Ovary (tissue), 9 donors: ENCODE data around the gene KRT86. TPM values are rescaled to one million over a fixed set of nuclear protein-coding genes. Genes with fewer than 3 reads are reported as not detected.

Experiments used
- DNase-seq, 5 donors: peaks; one replicate each; pipeline ENCODE4 v3.0.0-alpha.2; 2019 to 2020
- H3K27ac ChIP-seq, 2 donors: fragments of 200-600 bp; one replicate each; pipeline versions ENCODE4 v1.5.1 to v1.8.0; 2019 to 2022
- H3K27me3 ChIP-seq: fragments of 200-600 bp; one replicate; pipeline ENCODE4 v1.8.0; 2022
- H3K36me3 ChIP-seq: fragments of 200-600 bp; sonication (generic); one replicate; pipeline ENCODE4 v1.5.1; 2019
- H3K4me1 ChIP-seq: one replicate; pipeline ENCODE4 v1.8.1; 2013; ENCODE audit warnings: mild to moderate bottlenecking, moderate library complexity; ENCODE audit not compliant: insufficient read depth
- H3K4me3 ChIP-seq: fragments of 200-600 bp; sonication (generic); one replicate; pipeline ENCODE4 v1.5.1; 2017
- H3K9me3 ChIP-seq, 2 donors: fragments of 200-600 bp in 1 of 2; sonication (generic) in 1 of 2; one replicate each; pipeline versions ENCODE4 v1.5.1 to v1.8.1; 2013 to 2019; ENCODE audit warnings: mild to moderate bottlenecking in 1 of 2, moderate library complexity in 1 of 2
- EP300 ChIP-seq: sonication (generic); formaldehyde crosslinking; IDR thresholded peaks from one replicate; pipeline ENCODE4 v1.6.1; 2017; ENCODE audit warnings: antibody characterized with exemption
- POLR2A ChIP-seq: fragments of 450-650 bp; IDR thresholded peaks from one replicate; pipeline ENCODE4 v1.6.1; 2017; ENCODE audit warnings: antibody characterized with exemption, mild to moderate bottlenecking, moderate library complexity
- WGBS, 3 donors: extraction: QIAGEN DNeasy Blood & Tissue Kit in 1 of 3; methylation state at CpG; one replicate each; pipeline versions ENCODE4 v1.1.5 to v1.1.7; 2013 to 2017; 5-methylcytosine and 5-hydroxymethylcytosine counted together
- intact Hi-C, 4 donors: fragments of 100-400 bp; cut with DNase I; formaldehyde crosslinking; loops; one replicate each; pipeline versions ENCODE4 v1.11.0 to v1.15.1; 2022 to 2023
- polyA plus RNA-seq, 2 donors: library from polyadenylated mRNA; stranded (reverse); fragments of 200-250 nt in 1 of 2; fragments of 350-450 nt in 1 of 2; fragmentation: Illumina TruSeq in 1 of 2; extraction: RNeasy Lipid Tissue Mini Kit (QIAGEN cat#74804) in 1 of 2; gene quantifications; one replicate each; pipeline ENCODE4 v1.2.3, GENCODE V29; 2013 to 2014
- total RNA-seq, 7 donors: library from RNA; depleted of rRNA in 2 of 7; stranded (reverse); fragments of >200 nt in 2 of 7; fragmentation: NEBNext Ultra II Directional in 3 of 7; extraction: Animal tissue kit (Norgen Biotek cat#: 25700) in 3 of 7; gene quantifications; one replicate each; pipeline versions ENCODE4 v1.1.0 to v1.2.4, GENCODE V29; 2016 to 2023
- TF ChIP-seq, protein P1 (sequence below), 3 donors: fragments of 450-650 bp in 2 of 3; fragments of 200-600 bp in 1 of 3; IDR thresholded peaks; one replicate each; pipeline versions ENCODE4 v1.5.1 to v1.8.0; 2016 to 2022; ENCODE audit warnings: antibody characterized with exemption in 3 of 3, mild to moderate bottlenecking in 1 of 3
- donor health status: DM: no; HTN: no; CAD: no; lungs with moderate emphysema.
- donor health status: DM: no; HTN: no; CAD: no.
- donor health status: Bipolar disorder and iron deficiency.
- donor health status: DM: yes; HTN: yes; CAD: no.
- donor health status: DM: no; HTN: no; CAD: no.
- donor health status: DM: yes; HTN: yes; CAD: no.

The KRT86 gene
- total and polyA plus RNA-seq, 9 donors = 0.69 TPM; not detected in 8

DNA sequence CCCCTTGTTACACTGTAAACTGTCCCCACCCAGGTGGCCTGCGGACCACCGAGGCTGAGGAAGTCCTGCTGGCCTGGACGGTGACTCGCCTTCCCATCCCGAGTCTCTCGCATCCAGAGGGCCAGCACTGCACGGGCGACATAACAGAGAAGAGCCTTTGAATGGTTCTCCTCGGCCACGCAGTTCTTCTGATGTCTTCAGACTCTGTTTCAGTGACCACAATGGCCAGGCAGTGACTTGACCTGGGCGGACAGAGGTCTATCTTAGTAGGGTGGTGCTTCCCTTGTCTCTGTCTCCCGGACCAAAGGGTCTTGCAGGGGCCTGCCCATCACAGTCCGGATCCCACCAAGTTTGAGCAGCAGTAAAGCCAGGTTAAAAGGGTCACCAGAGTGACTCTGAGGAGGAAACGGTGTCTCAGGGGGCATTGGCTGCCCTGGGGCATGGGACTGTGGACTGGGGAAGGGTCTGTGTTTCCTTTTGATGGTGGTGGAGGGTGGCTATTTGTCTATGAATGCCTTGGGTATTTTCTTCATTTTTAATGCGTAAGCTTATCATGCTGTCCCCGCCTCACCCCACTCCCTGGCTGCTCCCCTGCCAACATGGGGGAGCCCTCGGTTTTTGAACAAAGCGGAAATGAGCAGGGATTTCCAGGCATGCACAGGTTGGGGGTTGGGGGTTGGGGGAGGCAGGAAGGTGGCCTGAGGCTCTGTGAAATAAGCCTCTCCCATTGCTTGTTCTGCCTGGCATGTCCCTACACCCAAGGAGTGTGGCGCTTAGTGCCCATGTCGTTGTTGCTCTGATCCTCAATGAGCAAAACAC, 82.5 kb downstream of the KRT86 start:
- H3K27me3 ChIP-seq = no peaks in the 10 kb centered on the region
- no peak for DNase-seq
- WGBS, 3 donors = 82 to 86% (median 85%) methylated on average over 20 of the region's 20 CpGs

More for the DNA sequence above, 82.5 kb downstream of the KRT86 start:
- no peaks in the 10 kb centered on the region for H3K36me3 ChIP-seq
- no peaks in the 10 kb centered on the region for H3K4me1 ChIP-seq
- TF ChIP-seq EP300 (no peak), POLR2A (no peak)
- TF ChIP-seq, protein P1, sequence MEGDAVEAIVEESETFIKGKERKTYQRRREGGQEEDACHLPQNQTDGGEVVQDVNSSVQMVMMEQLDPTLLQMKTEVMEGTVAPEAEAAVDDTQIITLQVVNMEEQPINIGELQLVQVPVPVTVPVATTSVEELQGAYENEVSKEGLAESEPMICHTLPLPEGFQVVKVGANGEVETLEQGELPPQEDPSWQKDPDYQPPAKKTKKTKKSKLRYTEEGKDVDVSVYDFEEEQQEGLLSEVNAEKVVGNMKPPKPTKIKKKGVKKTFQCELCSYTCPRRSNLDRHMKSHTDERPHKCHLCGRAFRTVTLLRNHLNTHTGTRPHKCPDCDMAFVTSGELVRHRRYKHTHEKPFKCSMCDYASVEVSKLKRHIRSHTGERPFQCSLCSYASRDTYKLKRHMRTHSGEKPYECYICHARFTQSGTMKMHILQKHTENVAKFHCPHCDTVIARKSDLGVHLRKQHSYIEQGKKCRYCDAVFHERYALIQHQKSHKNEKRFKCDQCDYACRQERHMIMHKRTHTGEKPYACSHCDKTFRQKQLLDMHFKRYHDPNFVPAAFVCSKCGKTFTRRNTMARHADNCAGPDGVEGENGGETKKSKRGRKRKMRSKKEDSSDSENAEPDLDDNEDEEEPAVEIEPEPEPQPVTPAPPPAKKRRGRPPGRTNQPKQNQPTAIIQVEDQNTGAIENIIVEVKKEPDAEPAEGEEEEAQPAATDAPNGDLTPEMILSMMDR (IDR thresholded peaks at IDR 0.05) = no peak
- no peak overlapping the region for H3K27ac ChIP-seq
- H3K9me3 ChIP-seq = no peaks in the 10 kb centered on the region
- H3K4me3 ChIP-seq = no peak overlapping the region
- intact Hi-C loops = no loop called here

Other genes starting within 250 kb of the KRT86 start
- gene NR4A1, start 223.2 kb upstream of the KRT86 start, total RNA-seq = 1,000 to 10,000 TPM in 2 of 7 donors, 100 to 1,000 TPM in 5; 142 to 1,603 (median 414) TPM
- 100 to 1,000 TPM in 1 of 2 donors, 10 to 100 TPM in 1; 41.7 to 159 TPM for gene NR4A1, start 223.2 kb upstream of the KRT86 start, polyA plus RNA-seq
- gene ATG101, start 204.7 kb upstream of the KRT86 start, total RNA-seq = 10 to 100 TPM; 24.9 to 48.7 (median 28.9) TPM
- 10 to 100 TPM; 13.6 to 26.2 TPM for gene ATG101, start 204.7 kb upstream of the KRT86 start, polyA plus RNA-seq
- 1 to 10 TPM; 1.4 to 4.5 (median 2.8) TPM for gene SMIM41, start 194.9 kb upstream of the KRT86 start, total RNA-seq
- 1 to 10 TPM in 1 of 2 donors, under 1 TPM in 1; 0.32 to 3.4 TPM for gene SMIM41, start 194.9 kb upstream of the KRT86 start, polyA plus RNA-seq
- gene KRT80, start 82.6 kb upstream of the KRT86 start, total RNA-seq = 10 to 100 TPM in 1 of 7 donors, 1 to 10 TPM in 2, under 1 TPM in 3, not detected in 1; 0.05 to 13.2 (median 0.99) TPM
- 1 to 10 TPM in 1 of 2 donors, under 1 TPM in 1; 0.11 to 6.2 TPM for gene KRT80, start 82.6 kb upstream of the KRT86 start, polyA plus RNA-seq
- gene KRT7, start 41.4 kb upstream of the KRT86 start, total RNA-seq = 100 to 1,000 TPM in 1 of 7 donors, 10 to 100 TPM in 4, 1 to 10 TPM in 1, not detected in 1; 3.7 to 379 (median 29.1) TPM
- gene KRT7, start 41.4 kb upstream of the KRT86 start, polyA plus RNA-seq = 1 to 10 TPM in 1 of 2 donors, under 1 TPM in 1; 0.37 to 2.1 TPM
- 1 to 10 TPM in 1 of 7 donors, not detected in 6; 1.2 TPM for gene KRT81, start 16.9 kb downstream of the KRT86 start, total RNA-seq
- not detected for gene KRT81, start 16.9 kb downstream of the KRT86 start, polyA plus RNA-seq
- not detected for gene KRT83, start 46.8 kb downstream of the KRT86 start, total RNA-seq
- gene KRT83, start 46.8 kb downstream of the KRT86 start, polyA plus RNA-seq = not detected
- gene KRT85, start 92.8 kb downstream of the KRT86 start, total RNA-seq = not detected
- not detected for gene KRT85, start 92.8 kb downstream of the KRT86 start, polyA plus RNA-seq
- gene KRT84, start 111.0 kb downstream of the KRT86 start, total RNA-seq = not detected
- gene KRT84, start 111.0 kb downstream of the KRT86 start, polyA plus RNA-seq = not detected
- gene KRT82, start 131.7 kb downstream of the KRT86 start, total RNA-seq = not detected
- gene KRT82, start 131.7 kb downstream of the KRT86 start, polyA plus RNA-seq = not detected
- gene KRT75, start 159.7 kb downstream of the KRT86 start, total RNA-seq = under 1 TPM in 1 of 7 donors, not detected in 6; 0.08 TPM
- not detected for gene KRT75, start 159.7 kb downstream of the KRT86 start, polyA plus RNA-seq
- under 1 TPM in 1 of 7 donors, not detected in 6; 0.11 TPM for gene KRT6B, start 177.5 kb downstream of the KRT86 start, total RNA-seq
- not detected for gene KRT6B, start 177.5 kb downstream of the KRT86 start, polyA plus RNA-seq
- gene KRT6C, start 199.2 kb downstream of the KRT86 start, total RNA-seq = under 1 TPM in 1 of 7 donors, not detected in 6; 0.17 TPM
- not detected for gene KRT6C, start 199.2 kb downstream of the KRT86 start, polyA plus RNA-seq
- gene KRT6A, start 218.6 kb downstream of the KRT86 start, total RNA-seq = 10 to 100 TPM in 1 of 7 donors, 1 to 10 TPM in 3, under 1 TPM in 2, not detected in 1; 0.50 to 14.5 (median 1.4) TPM
- under 1 TPM in 1 of 2 donors, not detected in 1; 0.15 TPM for gene KRT6A, start 218.6 kb downstream of the KRT86 start, polyA plus RNA-seq
- 10 to 100 TPM in 2 of 7 donors, 1 to 10 TPM in 3, under 1 TPM in 1, not detected in 1; 1.00 to 16.1 (median 2.0) TPM for gene KRT5, start 245.7 kb downstream of the KRT86 start, total RNA-seq
- gene KRT5, start 245.7 kb downstream of the KRT86 start, polyA plus RNA-seq = under 1 TPM; 0.25 to 0.55 TPM